ENCODE measurements around the gene CLPX.

DNA sequence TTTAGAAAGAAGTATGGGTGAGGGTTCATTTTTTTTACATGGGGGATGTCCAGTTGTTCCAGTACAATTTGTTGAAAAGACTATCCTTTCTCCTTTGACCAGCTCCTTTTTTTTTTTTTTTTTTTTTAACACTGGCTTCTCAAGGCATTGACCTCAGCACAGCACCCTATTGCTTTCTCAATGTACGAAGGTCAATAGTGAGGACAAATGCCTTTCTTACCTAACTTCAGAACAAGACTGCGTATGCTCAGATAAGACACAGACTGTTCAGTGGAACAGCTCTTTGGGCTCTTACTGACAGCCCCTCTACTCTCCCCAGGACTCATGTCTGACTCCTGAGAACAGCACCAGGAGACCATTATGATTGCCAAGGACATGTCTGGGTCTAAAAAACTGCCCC is 36.6 kb upstream of the CLPX start:
- TF ChIP-seq EZH2 (IDR thresholded peaks at IDR 0.05; ENCODE audit: borderline replicate concordance, insufficient read depth, low read depth, low read length, poor library complexity, severe bottlenecking): no peak
- TF ChIP-seq, protein P1, sequence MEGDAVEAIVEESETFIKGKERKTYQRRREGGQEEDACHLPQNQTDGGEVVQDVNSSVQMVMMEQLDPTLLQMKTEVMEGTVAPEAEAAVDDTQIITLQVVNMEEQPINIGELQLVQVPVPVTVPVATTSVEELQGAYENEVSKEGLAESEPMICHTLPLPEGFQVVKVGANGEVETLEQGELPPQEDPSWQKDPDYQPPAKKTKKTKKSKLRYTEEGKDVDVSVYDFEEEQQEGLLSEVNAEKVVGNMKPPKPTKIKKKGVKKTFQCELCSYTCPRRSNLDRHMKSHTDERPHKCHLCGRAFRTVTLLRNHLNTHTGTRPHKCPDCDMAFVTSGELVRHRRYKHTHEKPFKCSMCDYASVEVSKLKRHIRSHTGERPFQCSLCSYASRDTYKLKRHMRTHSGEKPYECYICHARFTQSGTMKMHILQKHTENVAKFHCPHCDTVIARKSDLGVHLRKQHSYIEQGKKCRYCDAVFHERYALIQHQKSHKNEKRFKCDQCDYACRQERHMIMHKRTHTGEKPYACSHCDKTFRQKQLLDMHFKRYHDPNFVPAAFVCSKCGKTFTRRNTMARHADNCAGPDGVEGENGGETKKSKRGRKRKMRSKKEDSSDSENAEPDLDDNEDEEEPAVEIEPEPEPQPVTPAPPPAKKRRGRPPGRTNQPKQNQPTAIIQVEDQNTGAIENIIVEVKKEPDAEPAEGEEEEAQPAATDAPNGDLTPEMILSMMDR (IDR thresholded peaks at IDR 0.05): no peak
